22Rv1 (cell line): ENCODE data around the gene UNG.

Experiments used
- CTCF ChIP-seq: fragments of 450-650 bp; IDR thresholded peaks from 2 replicates; pipeline ENCODE4 v1.5.1; 2017; ENCODE audit warnings: mild to moderate bottlenecking
- ZFX ChIP-seq: fragments of 450-650 bp; IDR thresholded peaks from 2 replicates; pipeline ENCODE4 v1.6.1; 2017; ENCODE audit warnings: antibody characterized with exemption, borderline replicate concordance

GRCh38 chr12:109139360-109139759, 42.0 kb downstream of the UNG start:
- TF ChIP-seq CTCF (no peak), ZFX (no peak)
